ENCODE results near the gene SLC25A13.

The SLC25A13 gene

GRCh38 chr7:96136600-96137239, 185.2 kb downstream of the SLC25A13 start:
- TF ChIP-seq, protein P1, sequence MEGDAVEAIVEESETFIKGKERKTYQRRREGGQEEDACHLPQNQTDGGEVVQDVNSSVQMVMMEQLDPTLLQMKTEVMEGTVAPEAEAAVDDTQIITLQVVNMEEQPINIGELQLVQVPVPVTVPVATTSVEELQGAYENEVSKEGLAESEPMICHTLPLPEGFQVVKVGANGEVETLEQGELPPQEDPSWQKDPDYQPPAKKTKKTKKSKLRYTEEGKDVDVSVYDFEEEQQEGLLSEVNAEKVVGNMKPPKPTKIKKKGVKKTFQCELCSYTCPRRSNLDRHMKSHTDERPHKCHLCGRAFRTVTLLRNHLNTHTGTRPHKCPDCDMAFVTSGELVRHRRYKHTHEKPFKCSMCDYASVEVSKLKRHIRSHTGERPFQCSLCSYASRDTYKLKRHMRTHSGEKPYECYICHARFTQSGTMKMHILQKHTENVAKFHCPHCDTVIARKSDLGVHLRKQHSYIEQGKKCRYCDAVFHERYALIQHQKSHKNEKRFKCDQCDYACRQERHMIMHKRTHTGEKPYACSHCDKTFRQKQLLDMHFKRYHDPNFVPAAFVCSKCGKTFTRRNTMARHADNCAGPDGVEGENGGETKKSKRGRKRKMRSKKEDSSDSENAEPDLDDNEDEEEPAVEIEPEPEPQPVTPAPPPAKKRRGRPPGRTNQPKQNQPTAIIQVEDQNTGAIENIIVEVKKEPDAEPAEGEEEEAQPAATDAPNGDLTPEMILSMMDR (IDR thresholded peaks at IDR 0.05; ENCODE audit: low read depth, low read length), result no peak
- H3K4me3 ChIP-seq (ENCODE audit: low read depth, low read length), result no peak overlapping the region
- in situ Hi-C loops (cut with HindIII; ENCODE audit: low sequenced_read_pairs), result no loop called here
- DNase-seq (ENCODE audit: low read depth, low spot score), result no peak

DNA sequence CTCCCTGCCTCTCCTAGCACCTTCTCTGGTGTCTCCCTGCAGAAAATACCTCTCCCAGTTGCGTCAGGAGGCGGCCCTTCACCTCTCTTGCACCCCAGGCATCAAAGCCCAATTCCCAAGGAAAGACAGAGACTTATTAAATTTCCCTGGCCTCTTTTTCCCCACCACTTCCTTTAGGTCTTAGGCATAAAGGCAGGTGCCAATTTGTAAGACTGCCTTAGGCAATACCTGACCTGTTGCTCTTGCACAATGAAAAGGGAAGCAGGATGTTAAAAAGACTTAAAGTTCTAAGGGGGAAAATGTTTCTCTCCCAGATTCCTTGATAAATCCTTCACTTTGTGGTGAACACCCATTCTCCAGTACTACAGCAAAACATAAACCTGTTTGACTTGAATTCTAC, 186.7 kb downstream of the SLC25A13 start:
- in situ Hi-C loops (cut with HindIII; ENCODE audit: low sequenced_read_pairs), result no loop called here
- TF ChIP-seq, protein P1 (IDR thresholded peaks at IDR 0.05; ENCODE audit: low read depth, low read length), result no peak
- DNase-seq (ENCODE audit: low read depth, low spot score), result no peak
- H3K4me3 ChIP-seq (ENCODE audit: low read depth, low read length), result no peak overlapping the region

GRCh38 chr7:96131525-96131924, 190.4 kb downstream of the SLC25A13 start:
- TF ChIP-seq, protein P1 (IDR thresholded peaks at IDR 0.05; ENCODE audit: low read depth, low read length), result no peak
- H3K4me3 ChIP-seq (ENCODE audit: low read depth, low read length), result no peak overlapping the region
- in situ Hi-C loops (cut with HindIII; ENCODE audit: low sequenced_read_pairs), result no loop called here
- no peak for DNase-seq (ENCODE audit: low read depth, low spot score)

GRCh38 chr7:96127746-96128145, 194.2 kb downstream of the SLC25A13 start:
- H3K4me3 ChIP-seq (ENCODE audit: low read depth, low read length), result no peak overlapping the region
- TF ChIP-seq, protein P1 (IDR thresholded peaks at IDR 0.05; ENCODE audit: low read depth, low read length), result no peak
- DNase-seq (ENCODE audit: low read depth, low spot score), result no peak
- in situ Hi-C loops (cut with HindIII; ENCODE audit: low sequenced_read_pairs), result no loop called here

DNA sequence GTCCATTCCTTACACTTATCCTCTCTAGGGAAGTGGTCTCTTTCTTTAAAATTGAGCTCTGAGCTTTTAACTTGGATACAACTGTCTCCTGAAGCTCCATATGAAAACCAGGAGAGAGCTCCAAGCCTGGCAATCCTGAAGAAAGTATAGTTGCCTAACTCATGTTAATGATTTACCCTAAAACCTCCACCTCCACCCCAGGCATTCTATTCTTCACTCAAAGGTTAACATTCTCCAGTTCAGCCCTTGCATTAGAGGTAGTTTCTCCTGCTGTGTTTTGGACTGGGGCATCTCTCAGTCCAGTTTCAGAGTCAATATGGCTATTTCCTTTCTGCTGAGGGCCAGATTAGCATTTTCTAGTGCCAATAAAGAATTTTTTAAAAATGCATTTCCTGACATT, 195.5 kb downstream of the SLC25A13 start:
- TF ChIP-seq, protein P1 (IDR thresholded peaks at IDR 0.05; ENCODE audit: low read depth, low read length), result no peak
- in situ Hi-C loops (cut with HindIII; ENCODE audit: low sequenced_read_pairs), result no loop called here
- no peak overlapping the region for H3K4me3 ChIP-seq (ENCODE audit: low read depth, low read length)
- DNase-seq (ENCODE audit: low read depth, low spot score), result no peak

DNA sequence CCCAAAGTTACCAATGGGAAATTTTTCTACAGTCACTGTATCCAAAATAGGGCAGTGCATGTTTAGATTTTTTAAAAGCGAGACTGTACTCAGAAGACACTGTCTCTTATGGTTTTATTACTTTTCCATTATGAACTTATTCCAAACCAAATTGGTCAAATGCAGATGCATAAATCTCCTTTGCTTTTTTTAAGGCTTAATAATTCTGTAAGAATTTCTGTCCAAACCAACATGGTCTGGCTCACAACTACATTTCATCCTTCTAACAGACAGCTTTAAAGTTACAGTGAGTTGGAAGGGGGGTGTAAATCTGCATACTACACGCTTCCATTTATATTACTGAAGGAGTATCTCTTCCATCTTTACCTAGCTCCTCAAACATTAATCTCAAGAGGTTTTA, 199.2 kb downstream of the SLC25A13 start:
- H3K4me3 ChIP-seq (ENCODE audit: low read depth, low read length), result no peak overlapping the region
- TF ChIP-seq, protein P1 (IDR thresholded peaks at IDR 0.05; ENCODE audit: low read depth, low read length), result no peak
- peak; percentile 2 for DNase-seq (ENCODE audit: low read depth, low spot score)
- in situ Hi-C loops (cut with HindIII; ENCODE audit: low sequenced_read_pairs), result no loop called here
